Mononuclear cell (primary cell): Measurements from ENCODE around the gene VSTM5. TPM values are rescaled to one million over a fixed set of nuclear protein-coding genes. Genes with fewer than 3 reads are reported as not detected.

Experiments
- H3K27me3 ChIP-seq: 2 replicates; pipeline ENCODE4 v1.6.0; 2011; ENCODE audit warnings: low read length, control low read depth; ENCODE audit not compliant: insufficient read depth
- H3K4me1 ChIP-seq: 2 replicates; pipeline ENCODE4 v1.5.1; 2011; ENCODE audit warnings: mild to moderate bottlenecking, low read length, control low read depth; ENCODE audit not compliant: insufficient read depth
- H3K4me3 ChIP-seq: 2 replicates; pipeline ENCODE4 v1.5.1; 2011; ENCODE audit warnings: mild to moderate bottlenecking, low read length, moderate library complexity
- H3K9me3 ChIP-seq: 2 replicates; pipeline ENCODE4 v1.5.1; 2011; ENCODE audit warnings: low read depth, mild to moderate bottlenecking, control low read depth, low read length
- total RNA-seq: library from RNA; depleted of rRNA; stranded (reverse); fragments of >200 nt; gene quantifications from one replicate; pipeline ENCODE4 v1.2.3, GENCODE V29; 2012

The VSTM5 gene
- total RNA-seq, 1 donor = not detected

- no peaks in the 10 kb centered on the region for H3K4me1 ChIP-seq
- H3K9me3 ChIP-seq = no peaks in the 10 kb centered on the region
- no peaks in the 10 kb centered on the region for H3K27me3 ChIP-seq
- no peak overlapping the region for H3K4me3 ChIP-seq
These were observed 23.1 kb downstream of the VSTM5 start for GRCh38 chr11:93827363-93827762.

DNA sequence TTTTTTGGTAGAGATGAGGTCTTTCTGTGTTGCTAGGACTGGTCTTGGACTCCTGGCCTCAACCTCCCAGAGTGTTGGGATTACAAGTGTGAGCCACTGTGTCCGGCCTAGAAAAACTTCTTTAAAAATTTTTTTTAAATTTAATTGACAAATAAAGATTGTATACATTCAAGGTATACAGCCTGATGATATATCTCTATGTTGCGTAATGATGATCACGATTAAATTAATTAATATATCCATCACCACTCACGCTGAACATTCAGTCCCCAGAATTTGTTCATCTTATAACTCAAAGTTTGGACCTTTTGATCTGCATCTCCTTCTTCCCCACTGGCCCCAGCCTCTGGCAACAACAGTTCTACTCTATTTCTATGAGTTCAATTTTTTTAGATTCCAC, 27.2 kb downstream of the VSTM5 start:
- H3K27me3 ChIP-seq = no peaks in the 10 kb centered on the region
- H3K4me1 ChIP-seq = no peaks in the 10 kb centered on the region
- no peak overlapping the region for H3K4me3 ChIP-seq
- H3K9me3 ChIP-seq = no peaks in the 10 kb centered on the region

DNA sequence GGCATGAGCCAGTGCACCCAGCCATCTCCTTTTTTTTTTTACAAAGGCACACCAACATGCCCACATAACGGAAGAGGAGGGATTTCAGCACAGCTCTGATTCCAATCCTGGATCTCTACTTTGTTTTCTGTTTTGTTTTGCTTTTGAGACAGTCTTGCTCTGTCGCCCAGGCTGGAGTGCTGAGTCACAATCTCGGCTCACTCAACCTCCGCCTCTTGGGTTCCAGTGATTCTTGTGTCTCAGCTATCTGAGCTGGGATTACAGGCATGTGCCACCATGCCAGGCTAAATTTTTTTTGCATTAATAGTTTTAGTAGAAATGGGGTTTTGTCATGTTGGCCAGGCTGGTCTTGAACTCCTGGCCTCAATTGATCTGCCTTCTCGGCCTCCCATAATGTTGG, 28.1 kb downstream of the VSTM5 start:
- H3K4me1 ChIP-seq = no peaks in the 10 kb centered on the region
- H3K9me3 ChIP-seq = no peaks in the 10 kb centered on the region
- no peaks in the 10 kb centered on the region for H3K27me3 ChIP-seq
- H3K4me3 ChIP-seq = no peak overlapping the region

GRCh38 chr11:93821617-93822016, 28.8 kb downstream of the VSTM5 start:
- no peaks in the 10 kb centered on the region for H3K9me3 ChIP-seq
- H3K4me1 ChIP-seq = no peaks in the 10 kb centered on the region
- no peaks in the 10 kb centered on the region for H3K27me3 ChIP-seq
- H3K4me3 ChIP-seq = no peak overlapping the region

- Histone ChIP-seq H3K9me3 (no peaks in the 10 kb centered on the region), H3K27me3 (no peaks in the 10 kb centered on the region), H3K4me3 (no peak overlapping the region), H3K4me1 (no peaks in the 10 kb centered on the region)
These were observed 29.6 kb downstream of the VSTM5 start for GRCh38 chr11:93820847-93821246.

DNA sequence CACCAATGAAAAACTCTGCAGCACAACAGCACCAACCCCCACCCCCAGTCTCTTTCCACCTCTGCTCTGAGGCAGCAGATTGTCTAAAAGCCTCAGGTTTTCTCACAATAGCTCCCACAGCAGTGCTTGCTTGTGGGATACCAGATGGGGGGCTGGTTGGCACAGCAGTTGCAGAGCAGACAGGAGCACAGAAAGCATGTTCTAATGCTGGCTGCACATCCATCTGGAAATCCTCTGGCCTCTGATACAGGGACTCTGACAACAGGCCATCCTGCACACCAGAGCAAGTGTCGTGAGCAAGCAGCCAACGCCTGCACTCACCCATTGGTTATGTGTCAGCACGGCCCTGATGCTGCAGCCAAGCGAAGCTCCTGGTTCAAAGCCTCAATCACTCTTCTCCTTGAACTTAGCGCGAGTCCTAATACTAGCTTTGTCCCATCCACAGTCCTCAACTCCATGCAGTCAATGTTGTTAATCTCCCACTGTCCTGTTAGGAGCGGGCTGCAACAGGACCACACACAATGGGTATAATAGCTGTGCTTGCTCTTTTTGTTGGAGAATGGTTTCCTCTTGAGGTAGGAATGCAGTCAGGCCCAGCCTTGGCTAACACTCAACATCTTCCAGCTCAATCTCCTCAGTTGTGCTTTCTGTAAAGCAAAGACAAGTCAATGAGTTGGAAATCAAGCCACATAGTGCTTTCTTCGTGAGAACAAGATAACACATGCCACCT, 30.3 kb downstream of the VSTM5 start:
- Histone ChIP-seq H3K4me3 (no peak overlapping the region), H3K9me3 (no peaks in the 10 kb centered on the region), H3K27me3 (no peaks in the 10 kb centered on the region), H3K4me1 (no peaks in the 10 kb centered on the region)

DNA sequence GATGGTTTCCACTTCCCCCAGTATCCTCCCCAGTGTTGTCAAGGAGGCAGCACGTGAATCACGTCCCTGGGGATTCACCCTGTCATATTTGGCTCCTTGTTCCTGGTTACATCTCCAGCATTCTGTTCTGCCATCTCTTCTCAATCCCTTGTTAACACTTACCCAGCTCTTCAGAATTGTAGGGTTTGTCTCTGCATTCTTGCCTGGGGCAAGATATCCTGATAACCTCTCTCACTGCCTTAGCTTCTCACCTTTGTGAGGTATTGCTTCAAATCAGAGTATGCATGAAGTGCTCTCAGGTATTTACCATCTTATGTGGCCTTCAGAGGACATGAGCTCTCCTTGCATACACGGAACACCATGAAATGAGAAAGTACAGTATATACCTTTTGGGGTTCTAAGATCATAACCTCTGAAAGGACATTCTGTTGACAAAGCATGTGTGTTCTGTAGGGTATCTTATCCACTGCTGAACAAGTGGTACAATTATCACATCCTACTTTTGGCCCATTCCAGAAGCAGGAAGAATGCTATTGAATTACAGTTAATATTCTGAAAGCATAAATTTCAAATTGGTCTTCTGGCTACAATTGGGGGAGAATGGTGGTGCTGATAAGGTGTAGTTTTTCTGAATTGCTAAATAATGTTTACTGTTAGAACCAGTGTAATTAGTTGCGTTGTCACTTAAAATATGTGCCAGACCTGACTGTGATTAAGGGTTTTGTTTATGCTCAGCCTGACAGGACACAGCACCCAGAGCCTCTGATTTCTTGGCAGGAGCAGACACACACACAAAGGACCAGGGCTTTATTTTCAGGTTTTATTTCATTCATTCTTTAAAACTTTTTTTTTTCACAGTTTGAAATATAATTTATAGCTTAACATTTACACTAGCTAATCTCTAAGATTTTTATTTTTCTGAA, 32.7 kb downstream of the VSTM5 start:
- H3K4me3 ChIP-seq = no peak overlapping the region
- no peaks in the 10 kb centered on the region for H3K27me3 ChIP-seq
- H3K4me1 ChIP-seq = no peaks in the 10 kb centered on the region
- H3K9me3 ChIP-seq = no peaks in the 10 kb centered on the region

- H3K4me3 ChIP-seq = no peak overlapping the region
- no peaks in the 10 kb centered on the region for H3K4me1 ChIP-seq
- no peaks in the 10 kb centered on the region for H3K9me3 ChIP-seq
- H3K27me3 ChIP-seq = no peaks in the 10 kb centered on the region
These were observed 35.3 kb downstream of the VSTM5 start for GRCh38 chr11:93814966-93815633.

DNA sequence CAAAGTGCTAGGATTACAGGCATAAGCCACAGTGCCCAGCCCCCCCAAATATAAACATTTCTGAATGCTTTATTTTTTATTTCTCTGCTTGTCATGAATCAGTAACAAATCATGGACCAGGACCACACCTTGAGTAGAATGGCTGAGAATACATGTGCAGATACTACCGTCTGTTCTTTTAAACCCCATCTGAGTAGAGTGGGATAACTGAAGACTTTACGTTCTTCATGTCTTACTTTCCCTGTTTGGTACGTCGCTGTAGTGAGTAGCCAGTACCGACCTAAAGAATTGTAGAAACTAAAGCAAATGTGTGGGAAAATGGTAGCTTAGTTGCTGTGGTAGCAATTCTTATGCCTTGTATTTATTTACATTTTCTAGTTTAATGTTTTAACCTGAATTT, 36.4 kb downstream of the VSTM5 start:
- no peak overlapping the region for H3K4me3 ChIP-seq
- no peaks in the 10 kb centered on the region for H3K27me3 ChIP-seq
- no peaks in the 10 kb centered on the region for H3K9me3 ChIP-seq
- no peaks in the 10 kb centered on the region for H3K4me1 ChIP-seq

DNA sequence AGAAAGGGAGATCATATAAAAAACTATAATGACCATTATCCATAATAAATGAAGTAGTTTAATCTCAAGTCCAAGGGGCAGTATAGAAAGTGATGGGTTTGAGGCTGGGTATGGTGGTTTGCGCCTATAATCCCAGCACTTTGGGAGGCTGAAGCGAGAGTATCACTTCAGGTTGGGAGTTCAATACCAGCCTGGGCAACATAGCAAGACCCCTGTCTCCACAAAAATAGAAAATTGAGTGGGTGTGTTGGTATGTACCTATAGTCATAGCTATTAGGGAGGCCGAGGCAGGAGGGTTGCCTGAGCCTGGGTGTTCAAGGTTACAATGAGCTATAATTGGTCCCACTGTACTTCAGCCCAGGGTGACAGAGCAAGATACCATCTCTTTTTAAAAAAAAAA, 42.4 kb downstream of the VSTM5 start:
- no peaks in the 10 kb centered on the region for H3K9me3 ChIP-seq

GRCh38 chr11:93804879-93805278, 45.5 kb downstream of the VSTM5 start:
- Histone ChIP-seq H3K4me3 (no peak overlapping the region), H3K4me1 (no peaks in the 10 kb centered on the region), H3K27me3 (no peaks in the 10 kb centered on the region), H3K9me3 (no peaks in the 10 kb centered on the region)

More for the DNA sequence above, 42.4 kb downstream of the VSTM5 start:
- Histone ChIP-seq H3K4me3 (no peak overlapping the region), H3K4me1 (no peaks in the 10 kb centered on the region), H3K27me3 (no peaks in the 10 kb centered on the region)

DNA sequence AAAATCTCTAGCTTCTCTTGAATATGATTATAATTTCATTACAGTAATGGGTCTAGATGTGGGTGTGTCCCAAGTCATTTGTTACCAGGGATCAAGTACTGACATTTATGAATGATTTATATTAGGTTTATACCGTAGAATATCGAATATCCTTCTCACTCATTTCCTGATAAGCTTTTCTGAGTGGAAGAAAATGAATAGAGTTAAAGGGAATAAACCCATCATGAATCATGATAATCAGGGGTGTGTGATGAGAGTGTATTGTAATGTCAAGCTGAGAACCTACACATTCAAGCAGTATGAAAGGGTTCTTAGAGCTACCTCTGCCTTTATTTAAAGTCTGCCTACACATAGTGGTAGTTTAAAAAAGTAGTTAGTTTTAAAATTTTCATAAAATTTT, 49.1 kb downstream of the VSTM5 start:
- no peaks in the 10 kb centered on the region for H3K9me3 ChIP-seq
- no peaks in the 10 kb centered on the region for H3K4me1 ChIP-seq
- no peak overlapping the region for H3K4me3 ChIP-seq
- H3K27me3 ChIP-seq = no peaks in the 10 kb centered on the region

DNA sequence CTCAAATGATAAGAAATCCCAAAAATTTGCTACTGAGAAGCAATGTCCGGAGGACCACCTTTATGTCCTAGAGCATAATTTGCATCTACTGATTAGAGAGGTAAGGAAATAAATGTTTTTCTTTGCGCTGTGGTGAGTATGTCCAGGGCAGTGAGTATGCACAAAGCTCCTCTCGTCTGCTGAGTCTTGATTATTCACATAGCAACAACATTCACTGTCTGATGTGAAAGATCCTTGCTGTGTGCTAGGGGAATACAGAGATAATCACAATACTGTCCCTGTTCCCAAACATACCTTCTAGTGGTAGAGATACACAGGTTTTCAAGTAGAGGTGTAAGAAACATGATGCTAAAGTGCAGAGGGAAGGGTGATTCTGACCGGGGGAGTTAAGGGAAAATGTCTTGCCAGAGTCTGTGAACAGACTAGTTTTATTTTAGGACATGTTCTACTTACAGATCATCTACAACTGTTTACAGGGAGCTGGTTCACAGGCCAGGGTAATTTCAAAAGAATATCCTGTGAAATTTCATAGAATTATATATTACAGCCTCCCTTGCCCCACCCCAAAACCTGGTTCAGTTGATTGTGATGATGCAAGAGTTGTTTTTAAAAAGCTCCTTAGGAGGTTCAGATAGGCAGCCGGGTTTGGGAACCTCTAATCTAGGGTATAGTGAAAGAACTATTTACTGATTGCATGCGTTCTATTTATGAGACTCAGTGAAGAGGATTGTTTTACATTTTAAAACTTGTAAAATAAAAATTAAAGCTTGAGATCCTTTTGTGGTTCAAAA, 53.8 kb downstream of the VSTM5 start:
- no peaks in the 10 kb centered on the region for H3K27me3 ChIP-seq
- no peak overlapping the region for H3K4me3 ChIP-seq
- H3K4me1 ChIP-seq = no peaks in the 10 kb centered on the region
- no peaks in the 10 kb centered on the region for H3K9me3 ChIP-seq

DNA sequence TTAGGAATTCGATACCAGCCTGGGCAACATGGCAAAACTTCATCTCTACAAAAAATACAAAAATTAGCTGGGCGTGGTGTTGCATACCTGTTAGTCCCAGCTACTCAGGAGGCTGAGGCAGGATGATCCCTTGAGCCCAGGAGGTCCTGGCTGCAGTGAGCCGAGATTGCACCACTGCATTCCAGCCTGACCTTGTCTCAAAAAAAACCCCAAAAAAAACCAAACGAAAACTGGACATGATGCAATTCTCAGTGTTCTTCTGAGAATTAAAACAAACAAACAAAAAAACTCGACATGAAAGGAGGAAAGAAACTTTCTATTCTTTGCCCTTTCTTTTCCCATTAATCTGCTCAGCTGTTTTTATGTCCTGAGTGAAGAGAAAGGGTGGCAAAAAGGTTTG, 58.9 kb downstream of the VSTM5 start:
- Histone ChIP-seq H3K9me3 (no peaks in the 10 kb centered on the region), H3K4me3 (no peak overlapping the region), H3K27me3 (no peaks in the 10 kb centered on the region), H3K4me1 (peaks cover 3% of the 10 kb centered on the region)
